ENCODE data around the gene HBA1. TPM values are rescaled to one million over a fixed set of nuclear protein-coding genes. Genes with fewer than 3 reads are reported as not detected.
"Not testable (repeated sequence)": the region's sequence is repeated elsewhere in the genome, so short reads cannot be mapped to it uniquely, and the experiment has no call there.

HBA1 gene
- total RNA-seq, 3 donors from 2014 or later (not counting 1 experiment from before 2014, with no cell fraction given), result 16.9 TPM; not detected in 2

DNA sequence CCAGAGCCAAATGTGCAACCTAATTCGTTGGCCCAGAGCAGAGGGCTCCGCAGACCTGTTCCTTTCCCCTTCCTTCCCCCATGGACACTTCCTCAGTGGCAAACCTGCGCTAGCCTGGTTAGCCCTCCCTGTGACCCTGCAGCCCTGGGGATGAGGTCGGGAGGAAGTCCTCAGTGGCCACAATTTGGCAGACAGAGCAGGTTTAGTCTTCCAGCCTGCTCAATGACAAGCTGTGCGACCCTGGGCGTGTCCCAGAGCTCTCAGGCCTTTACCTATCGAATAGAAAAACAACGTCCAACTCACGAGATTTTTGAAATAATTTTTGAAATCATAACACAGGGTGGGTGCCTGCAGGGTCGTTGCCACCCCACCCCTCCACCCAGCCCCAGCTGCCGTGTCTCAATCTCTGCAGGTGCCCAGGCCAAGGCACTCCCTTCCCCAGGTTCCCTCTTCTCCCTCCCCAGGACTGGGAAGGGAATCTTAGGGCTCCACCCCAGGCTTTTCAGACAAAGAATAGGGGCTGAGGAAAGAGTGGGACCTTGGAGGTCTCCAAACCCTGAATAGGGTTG lies 9.3 kb upstream of the HBA1 start:
- Histone ChIP-seq H3K27ac (ENCODE audit: low read length) (no peak overlapping the region), H3K4me1 (ENCODE audit: control insufficient read depth, insufficient read depth, low read length) (peaks cover 21% of the 10 kb centered on the region), H3K36me3 (ENCODE audit: control insufficient read depth, insufficient read depth, low read length) (no peaks in the 10 kb centered on the region), H3K27me3 (ENCODE audit: control insufficient read depth, insufficient read depth, low read length) (peaks cover 34% of the 10 kb centered on the region), H3K9me3 (ENCODE audit: control insufficient read depth, insufficient read depth, low read length) (no peaks in the 10 kb centered on the region), H3K4me3 (ENCODE audit: low read length) (no peak overlapping the region)
- intact Hi-C loops (cut with micrococcal nuclease), result no loop called here
- Mint-ChIP-seq H3K9me3 (no peaks in the 10 kb centered on the region), H3K27me3 (ENCODE audit: low read depth in 2 of 2) (peaks cover 7 to 39% of the 10 kb centered on the region in 2 donors), H3K4me1 (peaks cover 0 to 11% of the 10 kb centered on the region in 2 donors), H3K4me3 (peak overlapping the region; percentile 35), H3K27ac (no peak overlapping the region), H3K36me3 (no peaks in the 10 kb centered on the region)
- no peak for ATAC-seq
- DNase-seq, result no peak
- 23% methylated on average over 11 of the region's 11 CpGs for WGBS (ENCODE audit: insufficient coverage)
- TF ChIP-seq, protein P1, sequence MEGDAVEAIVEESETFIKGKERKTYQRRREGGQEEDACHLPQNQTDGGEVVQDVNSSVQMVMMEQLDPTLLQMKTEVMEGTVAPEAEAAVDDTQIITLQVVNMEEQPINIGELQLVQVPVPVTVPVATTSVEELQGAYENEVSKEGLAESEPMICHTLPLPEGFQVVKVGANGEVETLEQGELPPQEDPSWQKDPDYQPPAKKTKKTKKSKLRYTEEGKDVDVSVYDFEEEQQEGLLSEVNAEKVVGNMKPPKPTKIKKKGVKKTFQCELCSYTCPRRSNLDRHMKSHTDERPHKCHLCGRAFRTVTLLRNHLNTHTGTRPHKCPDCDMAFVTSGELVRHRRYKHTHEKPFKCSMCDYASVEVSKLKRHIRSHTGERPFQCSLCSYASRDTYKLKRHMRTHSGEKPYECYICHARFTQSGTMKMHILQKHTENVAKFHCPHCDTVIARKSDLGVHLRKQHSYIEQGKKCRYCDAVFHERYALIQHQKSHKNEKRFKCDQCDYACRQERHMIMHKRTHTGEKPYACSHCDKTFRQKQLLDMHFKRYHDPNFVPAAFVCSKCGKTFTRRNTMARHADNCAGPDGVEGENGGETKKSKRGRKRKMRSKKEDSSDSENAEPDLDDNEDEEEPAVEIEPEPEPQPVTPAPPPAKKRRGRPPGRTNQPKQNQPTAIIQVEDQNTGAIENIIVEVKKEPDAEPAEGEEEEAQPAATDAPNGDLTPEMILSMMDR (IDR thresholded peaks at IDR 0.05), result no peak

DNA sequence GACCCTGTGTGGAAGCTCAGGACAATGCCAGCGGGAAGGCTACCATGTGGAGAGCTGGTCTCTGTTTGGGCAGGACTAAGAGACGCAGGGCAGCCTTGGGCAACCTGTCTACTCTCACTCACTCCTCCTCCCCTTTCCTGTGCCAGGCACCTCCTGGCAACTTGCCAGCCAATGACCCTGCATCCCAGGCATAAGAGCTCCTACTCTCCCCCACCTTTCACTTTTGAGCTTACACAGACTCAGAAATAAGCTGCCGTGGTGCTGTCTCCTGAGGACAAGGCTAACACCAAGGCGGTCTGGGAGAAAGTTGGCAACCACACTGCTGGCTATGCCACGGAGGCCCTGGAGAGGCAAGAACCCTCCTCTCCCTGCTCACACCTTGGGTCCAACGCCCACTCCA lies 8.1 kb upstream of the HBA1 start:
- DNase-seq (no peak), ATAC-seq (no peak)
- no peaks in the 10 kb centered on the region for H3K9me3 ChIP-seq (ENCODE audit: control insufficient read depth, insufficient read depth, low read length)
- H3K27ac ChIP-seq (ENCODE audit: low read length), result no peak overlapping the region
- TF ChIP-seq, protein P1 (IDR thresholded peaks at IDR 0.05), result no peak
- peaks cover 32% of the 10 kb centered on the region for H3K27me3 ChIP-seq (ENCODE audit: control insufficient read depth, insufficient read depth, low read length)
- no peak overlapping the region for H3K4me3 Mint-ChIP-seq
- H3K36me3 Mint-ChIP-seq, result no peaks in the 10 kb centered on the region
- peaks cover 7 to 41% of the 10 kb centered on the region in 2 donors for H3K27me3 Mint-ChIP-seq (ENCODE audit: low read depth in 2 of 2)
- 65% methylated on average over 6 of the region's 6 CpGs for WGBS (ENCODE audit: insufficient coverage)
- intact Hi-C loops (cut with micrococcal nuclease), result no loop called here
- no peak overlapping the region for H3K4me3 ChIP-seq (ENCODE audit: low read length)
- no peaks in the 10 kb centered on the region for H3K9me3 Mint-ChIP-seq
- H3K4me1 ChIP-seq (ENCODE audit: control insufficient read depth, insufficient read depth, low read length), result peaks cover 21% of the 10 kb centered on the region
- no peak overlapping the region for H3K27ac Mint-ChIP-seq
- H3K4me1 Mint-ChIP-seq, result peaks cover 0 to 13% of the 10 kb centered on the region in 2 donors
- H3K36me3 ChIP-seq (ENCODE audit: control insufficient read depth, insufficient read depth, low read length), result no peaks in the 10 kb centered on the region

DNA sequence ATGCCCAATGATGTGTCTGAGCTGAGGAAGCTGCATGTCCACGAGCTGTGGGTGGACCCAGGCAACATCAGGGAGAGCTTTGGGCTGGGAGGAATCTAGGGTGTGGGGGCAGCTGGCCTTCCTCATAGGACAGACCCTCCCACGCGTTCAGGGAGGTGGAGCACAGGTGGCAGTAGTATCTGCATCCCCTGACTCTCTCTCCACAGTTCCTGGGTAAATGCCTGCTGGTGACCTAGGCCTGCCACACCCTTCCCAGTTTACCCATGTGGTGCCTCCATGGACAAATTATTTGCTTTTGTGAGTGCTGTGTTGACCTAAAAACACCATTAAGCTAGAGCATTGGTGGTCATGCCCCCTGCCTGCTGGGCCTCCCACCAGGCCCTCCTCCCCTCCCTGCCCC lies 7.5 kb upstream of the HBA1 start:
- H3K4me3 ChIP-seq (ENCODE audit: low read length), result no peak overlapping the region
- TF ChIP-seq, protein P1 (IDR thresholded peaks at IDR 0.05), result no peak
- Mint-ChIP-seq H3K36me3 (no peaks in the 10 kb centered on the region), H3K27me3 (ENCODE audit: low read depth in 2 of 2) (peaks cover 7 to 46% of the 10 kb centered on the region in 2 donors), H3K4me1 (peaks cover 0 to 16% of the 10 kb centered on the region in 2 donors), H3K4me3 (no peak overlapping the region), H3K9me3 (no peaks in the 10 kb centered on the region), H3K27ac (no peak overlapping the region)
- H3K27ac ChIP-seq (ENCODE audit: low read length), result no peak overlapping the region
- peaks cover 32% of the 10 kb centered on the region for H3K27me3 ChIP-seq (ENCODE audit: control insufficient read depth, insufficient read depth, low read length)
- no peak for DNase-seq
- no peaks in the 10 kb centered on the region for H3K36me3 ChIP-seq (ENCODE audit: control insufficient read depth, insufficient read depth, low read length)
- WGBS (ENCODE audit: insufficient coverage), result 45% methylated on average over 3 of the region's 3 CpGs
- no peak for ATAC-seq
- intact Hi-C loops (cut with micrococcal nuclease), result no loop called here
- H3K9me3 ChIP-seq (ENCODE audit: control insufficient read depth, insufficient read depth, low read length), result no peaks in the 10 kb centered on the region
- H3K4me1 ChIP-seq (ENCODE audit: control insufficient read depth, insufficient read depth, low read length), result peaks cover 21% of the 10 kb centered on the region

DNA sequence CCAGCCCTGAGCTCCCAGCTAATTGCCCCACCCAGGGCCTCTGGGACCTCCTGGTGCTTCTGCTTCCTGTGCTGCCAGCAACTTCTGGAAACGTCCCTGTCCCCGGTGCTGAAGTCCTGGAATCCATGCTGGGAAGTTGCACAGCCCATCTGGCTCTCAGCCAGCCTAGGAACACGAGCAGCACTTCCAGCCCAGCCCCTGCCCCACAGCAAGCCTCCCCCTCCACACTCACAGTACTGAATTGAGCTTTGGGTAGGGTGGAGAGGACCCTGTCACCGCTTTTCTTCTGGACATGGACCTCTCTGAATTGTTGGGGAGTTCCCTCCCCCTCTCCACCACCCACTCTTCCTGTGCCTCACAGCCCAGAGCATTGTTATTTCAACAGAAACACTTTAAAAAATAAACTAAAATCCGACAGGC lies 6.4 kb upstream of the HBA1 start:
- Histone ChIP-seq H3K4me1 (ENCODE audit: control insufficient read depth, insufficient read depth, low read length) (peaks cover 20% of the 10 kb centered on the region), H3K27me3 (ENCODE audit: control insufficient read depth, insufficient read depth, low read length) (peaks cover 36% of the 10 kb centered on the region)
- H3K4me1 Mint-ChIP-seq, result peaks cover 0 to 20% of the 10 kb centered on the region in 2 donors
- intact Hi-C loops (cut with micrococcal nuclease); H3K9me3 ChIP-seq (ENCODE audit: control insufficient read depth, insufficient read depth, low read length); ATAC-seq; H3K9me3 Mint-ChIP-seq; H3K4me3 ChIP-seq (ENCODE audit: low read length); DNase-seq; H3K27ac ChIP-seq (ENCODE audit: low read length); H3K36me3 Mint-ChIP-seq; H3K27ac Mint-ChIP-seq; H3K4me3 Mint-ChIP-seq; H3K36me3 ChIP-seq (ENCODE audit: control insufficient read depth, insufficient read depth, low read length): not testable (repeated sequence)
- 8% methylated on average over 5 of the region's 5 CpGs for WGBS (ENCODE audit: insufficient coverage)
- H3K27me3 Mint-ChIP-seq (ENCODE audit: low read depth in 2 of 2), result peaks cover 17 to 50% of the 10 kb centered on the region in 2 donors
